Measurements from ENCODE around the gene ABT1. TPM values are rescaled to one million over a fixed set of nuclear protein-coding genes. Genes with fewer than 3 reads are reported as not detected.
A peak's percentile ranks its signal among the peaks of the same experiment; 100 is the strongest.

Gene ABT1
- total RNA-seq, 1 experiment from 2014 or later: 12.4 TPM

DNA sequence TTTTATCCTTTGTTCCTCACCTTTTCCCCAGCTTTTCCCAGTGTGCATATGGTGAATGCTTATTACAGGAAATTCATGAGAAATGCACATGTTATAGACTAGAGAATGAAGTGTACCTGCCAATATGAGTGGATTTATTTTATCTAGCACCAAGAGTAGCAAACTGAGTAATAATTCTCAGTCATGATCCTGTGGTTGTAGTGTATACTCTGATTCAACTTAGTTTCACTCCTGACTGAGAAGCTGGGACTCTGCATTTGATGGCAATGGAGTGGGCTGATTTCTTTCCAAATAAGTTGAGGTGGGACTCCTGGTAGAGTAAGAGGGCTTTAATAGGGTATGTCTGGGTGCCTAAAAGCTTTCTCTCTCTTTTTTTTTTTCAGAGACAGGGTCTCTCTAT, 4.0 kb downstream of the ABT1 start:
- no peak for DNase-seq (ENCODE audit: extremely low read depth, low read depth)

- DNase-seq (ENCODE audit: extremely low read depth, low read depth): no peak
Observed at GRCh38 chr6:26602262-26602661, 5.5 kb downstream of the ABT1 start.

- DNase-seq (ENCODE audit: extremely low read depth, low read depth): no peak
Observed at GRCh38 chr6:26604026-26604425, 7.3 kb downstream of the ABT1 start.

DNA sequence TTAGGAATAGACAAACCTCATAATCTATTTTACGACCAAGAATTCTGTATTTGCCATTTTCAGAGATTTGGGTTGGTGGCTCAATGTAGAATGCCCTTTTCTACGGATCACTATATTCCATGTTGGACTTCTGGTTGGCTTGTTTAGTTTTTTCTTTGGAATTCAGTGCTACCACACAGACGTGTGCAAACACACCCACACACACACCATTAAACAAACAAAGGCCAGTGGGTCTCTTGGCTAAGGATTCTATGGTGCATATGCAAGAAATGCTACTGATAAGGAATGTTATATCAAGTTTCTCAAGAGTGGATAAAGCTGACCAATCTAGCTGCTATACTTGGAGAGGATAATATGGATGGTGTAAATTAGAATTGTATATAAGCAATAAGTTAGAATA, 8.0 kb downstream of the ABT1 start:
- no peak for DNase-seq (ENCODE audit: extremely low read depth, low read depth)

- peak; percentile 56 for DNase-seq (ENCODE audit: extremely low read depth, low read depth)
Observed at GRCh38 chr6:26607434-26608230, 10.9 kb downstream of the ABT1 start.

DNA sequence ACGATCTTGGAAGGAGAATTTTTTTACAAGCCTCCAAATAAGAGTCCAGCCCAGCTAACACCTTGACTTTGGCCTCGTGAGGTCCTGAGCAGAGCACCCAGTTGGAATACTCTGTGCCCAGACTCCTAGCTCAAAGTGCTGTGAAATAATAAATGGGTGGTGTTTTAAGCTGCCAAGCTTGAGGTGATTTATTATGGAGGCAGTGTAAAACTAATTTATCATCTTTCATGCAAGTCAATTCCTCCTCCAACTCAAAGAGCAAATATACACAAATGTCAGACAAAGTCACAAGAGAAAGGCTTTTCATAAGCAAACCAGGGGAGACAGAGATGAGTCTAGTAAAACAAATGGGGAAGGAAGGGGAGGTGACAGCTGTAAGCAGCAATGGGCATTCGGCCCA, 12.7 kb downstream of the ABT1 start:
- DNase-seq (ENCODE audit: extremely low read depth, low read depth): no peak

DNA sequence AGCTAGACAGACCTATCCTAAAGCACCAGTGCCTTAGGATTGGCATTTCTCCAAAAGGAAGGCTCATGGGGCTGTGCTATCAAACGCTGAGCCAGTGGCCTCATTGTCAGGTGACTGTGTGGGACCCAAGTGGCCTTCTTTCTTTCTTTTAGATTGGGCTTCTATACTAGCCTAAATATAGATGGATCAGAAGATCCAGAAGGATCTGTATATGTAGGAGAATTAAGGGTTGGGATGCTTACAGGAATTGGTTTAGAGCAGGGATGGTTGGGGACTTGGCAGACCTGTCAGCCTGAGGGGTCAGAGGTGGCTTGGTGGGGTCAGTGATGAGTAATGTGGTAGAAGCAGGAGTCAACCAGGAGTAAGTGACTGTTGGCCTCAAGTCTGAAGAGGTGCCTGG, 14.8 kb downstream of the ABT1 start:
- DNase-seq (ENCODE audit: extremely low read depth, low read depth): no peak

DNA sequence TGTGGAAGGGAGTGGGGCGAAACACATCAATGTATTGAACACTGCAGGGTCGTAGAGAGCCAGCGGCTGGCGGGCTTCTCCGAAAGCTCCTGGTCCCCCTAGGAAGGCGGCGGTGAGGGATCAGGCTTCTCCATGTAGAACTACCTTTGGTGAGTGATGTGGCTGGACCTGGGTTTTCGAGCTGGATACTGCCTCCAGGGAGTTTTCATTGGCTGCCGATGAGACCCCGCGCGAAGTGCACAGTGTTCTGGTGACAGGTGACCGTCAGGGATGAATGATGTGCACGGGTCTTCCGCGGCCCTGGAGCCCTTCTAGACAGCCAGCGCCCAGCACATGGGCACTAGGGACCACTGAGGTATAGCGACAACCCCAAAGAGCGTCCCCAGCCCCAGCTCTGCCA, 16.4 kb downstream of the ABT1 start:
- DNase-seq (ENCODE audit: extremely low read depth, low read depth): no peak

- DNase-seq (ENCODE audit: extremely low read depth, low read depth): no peak
Observed at GRCh38 chr6:26613689-26614683, 17.2 kb downstream of the ABT1 start.

DNA sequence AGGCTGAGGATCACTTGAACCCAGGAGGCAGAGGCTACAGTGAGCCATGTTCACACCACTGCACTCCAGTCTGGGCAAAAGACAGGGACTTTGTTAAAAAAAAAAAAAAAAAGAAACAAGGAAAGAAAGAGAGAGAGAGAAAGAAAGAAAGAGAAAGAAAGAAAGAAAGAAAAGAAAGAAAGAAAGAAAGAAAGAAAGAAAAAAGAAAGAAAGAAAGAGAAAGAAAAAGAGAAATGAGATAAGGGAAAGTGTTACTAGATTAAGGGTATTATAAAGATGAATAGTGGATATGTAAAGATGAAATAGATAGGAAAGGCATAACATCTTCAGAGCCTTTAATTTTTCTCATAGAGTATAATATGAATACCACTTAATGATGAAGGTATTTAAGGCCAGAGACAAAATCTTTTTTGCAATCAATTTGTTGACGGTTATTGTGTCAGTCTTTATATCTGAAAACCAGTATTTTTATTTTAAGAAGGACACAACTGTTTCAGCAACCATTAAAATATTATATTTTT, 26.6 kb downstream of the ABT1 start:
- no peak for DNase-seq (ENCODE audit: extremely low read depth, low read depth)

- no peak for DNase-seq (ENCODE audit: extremely low read depth, low read depth)
Observed at GRCh38 chr6:26624557-26624956, 27.8 kb downstream of the ABT1 start.

- no peak for DNase-seq (ENCODE audit: extremely low read depth, low read depth)
Observed at GRCh38 chr6:26627843-26628242, 31.1 kb downstream of the ABT1 start.

- DNase-seq (ENCODE audit: extremely low read depth, low read depth): no peak
Observed at GRCh38 chr6:26629359-26629758, 32.6 kb downstream of the ABT1 start.

DNA sequence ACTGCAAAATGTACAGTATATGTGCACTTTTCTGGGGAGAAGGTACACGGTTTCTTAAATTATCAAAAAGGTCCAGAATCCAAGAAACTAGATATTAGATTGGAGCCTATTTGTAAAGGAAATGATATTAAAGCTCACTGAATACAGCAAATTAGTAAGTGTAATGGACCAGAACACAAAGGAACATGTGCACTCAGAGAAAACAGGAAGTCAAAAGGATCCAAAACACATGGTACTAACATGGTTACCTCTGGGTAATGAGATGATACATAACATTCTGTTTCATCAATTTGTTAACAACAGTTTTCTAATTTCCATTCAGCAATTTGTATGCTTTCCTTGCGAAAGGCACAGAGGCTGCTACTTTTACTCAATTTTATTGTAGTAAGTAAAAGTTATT, 44.1 kb downstream of the ABT1 start:
- no peak for DNase-seq (ENCODE audit: extremely low read depth, low read depth)

GRCh38 chr6:26646074-26646473, 49.3 kb downstream of the ABT1 start:
- DNase-seq (ENCODE audit: extremely low read depth, low read depth): no peak

Other genes starting within 250 kb of the ABT1 start
- gene BTN3A2, start 231.8 kb upstream of the ABT1 start, total RNA-seq (2014; rRNA removed; shearing (Covaris generic)): 14.3 and 17.6 TPM in 2 replicates
- gene BTN2A2, start 213.8 kb upstream of the ABT1 start, total RNA-seq (2014; rRNA removed; shearing (Covaris generic)): 6.0 and 6.8 TPM in 2 replicates
- gene BTN3A1, start 194.7 kb upstream of the ABT1 start, total RNA-seq (2014; rRNA removed; shearing (Covaris generic)): 11.4 and 12.6 TPM in 2 replicates
- gene BTN3A3, start 156.4 kb upstream of the ABT1 start, total RNA-seq (2014; rRNA removed; shearing (Covaris generic)): 2.6 and 2.9 TPM in 2 replicates
- gene BTN2A1, start 139.0 kb upstream of the ABT1 start, total RNA-seq (2014; rRNA removed; shearing (Covaris generic)): 12.8 and 13.7 TPM in 2 replicates
- gene BTN1A1, start 96.7 kb upstream of the ABT1 start, total RNA-seq (2014; rRNA removed; shearing (Covaris generic)): not detected in 2 replicates
- gene HMGN4, start 58.6 kb upstream of the ABT1 start, total RNA-seq (2014; rRNA removed; shearing (Covaris generic)): 79.8 and 84.3 TPM in 2 replicates
- gene ZNF322, start 62.8 kb downstream of the ABT1 start, total RNA-seq (2014; rRNA removed; shearing (Covaris generic)): 15.7 and 18.1 TPM in 2 replicates